Activated naive CD8-positive, alpha-beta T cell treated with anti-CD3 and anti-CD28 coated beads, Interleukin-2, amount 50 U/mL, for 24 hours (primary cell): ENCODE data around the gene EAF2.

ENCODE experiments used
- ATAC-seq: fragments of 150-1000 bp; cut with Tn5 transposase; one replicate; pipeline ENCODE4 v1.10.0; 2021
- DNase-seq: peaks from one replicate; pipeline ENCODE4 v3.0.0; 2021
- H3K27ac Mint-ChIP-seq: one replicate; pipeline ENCODE4 v1.8.0; 2021; ENCODE audit warnings: mild to moderate bottlenecking, mixed read lengths
- H3K27me3 Mint-ChIP-seq: one replicate; pipeline ENCODE4 v1.8.0; 2021; ENCODE audit warnings: mixed read lengths
- H3K36me3 Mint-ChIP-seq: one replicate; pipeline ENCODE4 v1.8.0; 2021; ENCODE audit warnings: low read depth, mixed read lengths
- H3K4me1 Mint-ChIP-seq: one replicate; pipeline ENCODE4 v1.8.0; 2021; ENCODE audit warnings: mixed read lengths
- H3K4me3 Mint-ChIP-seq: one replicate; pipeline ENCODE4 v1.8.0; 2021; ENCODE audit warnings: mild to moderate bottlenecking, moderate library complexity, mixed read lengths
- H3K9me3 Mint-ChIP-seq: one replicate; pipeline ENCODE4 v1.8.0; 2021; ENCODE audit warnings: mixed read lengths

EAF2 gene

GRCh38 chr3:121894301-121894990 lies 59.4 kb downstream of the EAF2 start, which contains the start of gene SLC15A2:
SLC15A2 (plus strand) TSS chr3:121894401; CDS start chr3:121894477, 76 bp downstream.
- no peaks in the 10 kb centered on the region for H3K27me3 Mint-ChIP-seq
- H3K4me3 Mint-ChIP-seq: no peak within 1 kb of the TSS
- no peak for DNase-seq
- H3K9me3 Mint-ChIP-seq: no peaks in the 10 kb centered on the region
- ATAC-seq: no peak
- H3K4me1 Mint-ChIP-seq: no peaks in the 10 kb centered on the region
- no peak within 1 kb of the TSS for H3K27ac Mint-ChIP-seq
- H3K36me3 Mint-ChIP-seq: no peaks in the 10 kb centered on the region

- no peak overlapping the region for H3K4me3 Mint-ChIP-seq
- no peaks in the 10 kb centered on the region for H3K9me3 Mint-ChIP-seq
Observed at GRCh38 chr3:121895121-121895520, 60.1 kb downstream of the EAF2 start.

GRCh38 chr3:121895736-121896135 lies 60.7 kb downstream of the EAF2 start:
- no peaks in the 10 kb centered on the region for H3K27me3 Mint-ChIP-seq
- H3K27ac Mint-ChIP-seq: no peak overlapping the region
- ATAC-seq (no peak), DNase-seq (no peak)
- H3K9me3 Mint-ChIP-seq: no peaks in the 10 kb centered on the region
- no peaks in the 10 kb centered on the region for H3K4me1 Mint-ChIP-seq
- H3K36me3 Mint-ChIP-seq: no peaks in the 10 kb centered on the region
- no peak overlapping the region for H3K4me3 Mint-ChIP-seq

More at GRCh38 chr3:121895121-121895520, 60.1 kb downstream of the EAF2 start:
- H3K27ac Mint-ChIP-seq: no peak overlapping the region
- DNase-seq (no peak), ATAC-seq (no peak)
- H3K4me1 Mint-ChIP-seq: no peaks in the 10 kb centered on the region
- H3K36me3 Mint-ChIP-seq: no peaks in the 10 kb centered on the region
- no peaks in the 10 kb centered on the region for H3K27me3 Mint-ChIP-seq

- Mint-ChIP-seq H3K4me3 (no peak overlapping the region), H3K27me3 (no peaks in the 10 kb centered on the region), H3K9me3 (no peaks in the 10 kb centered on the region), H3K36me3 (no peaks in the 10 kb centered on the region), H3K27ac (no peak overlapping the region), H3K4me1 (no peaks in the 10 kb centered on the region)
- ATAC-seq (no peak), DNase-seq (no peak)
Observed at GRCh38 chr3:121896823-121897222, 61.8 kb downstream of the EAF2 start.

GRCh38 chr3:121897296-121897695 lies 62.3 kb downstream of the EAF2 start:
- Mint-ChIP-seq H3K4me1 (no peaks in the 10 kb centered on the region), H3K4me3 (no peak overlapping the region), H3K36me3 (no peaks in the 10 kb centered on the region), H3K27ac (no peak overlapping the region), H3K27me3 (no peaks in the 10 kb centered on the region), H3K9me3 (no peaks in the 10 kb centered on the region)
- ATAC-seq (no peak), DNase-seq (no peak)

- no peaks in the 10 kb centered on the region for H3K27me3 Mint-ChIP-seq
- H3K27ac Mint-ChIP-seq: no peak overlapping the region
- no peaks in the 10 kb centered on the region for H3K9me3 Mint-ChIP-seq
- no peaks in the 10 kb centered on the region for H3K4me1 Mint-ChIP-seq
- no peak overlapping the region for H3K4me3 Mint-ChIP-seq
- DNase-seq (no peak), ATAC-seq (no peak)
- H3K36me3 Mint-ChIP-seq: peaks cover 23% of the 10 kb centered on the region
Observed at GRCh38 chr3:121913305-121913990, 78.4 kb downstream of the EAF2 start.

GRCh38 chr3:121914081-121914998 lies 79.3 kb downstream of the EAF2 start:
- no peak overlapping the region for H3K27ac Mint-ChIP-seq
- peaks cover 18% of the 10 kb centered on the region for H3K36me3 Mint-ChIP-seq
- ATAC-seq (no peak), DNase-seq (no peak)
- H3K9me3 Mint-ChIP-seq: no peaks in the 10 kb centered on the region
- no peaks in the 10 kb centered on the region for H3K4me1 Mint-ChIP-seq
- no peaks in the 10 kb centered on the region for H3K27me3 Mint-ChIP-seq
- no peak overlapping the region for H3K4me3 Mint-ChIP-seq

- Mint-ChIP-seq H3K36me3 (peaks cover 14% of the 10 kb centered on the region), H3K4me3 (no peak overlapping the region), H3K9me3 (no peaks in the 10 kb centered on the region), H3K4me1 (no peaks in the 10 kb centered on the region), H3K27me3 (no peaks in the 10 kb centered on the region), H3K27ac (no peak overlapping the region)
- DNase-seq (no peak), ATAC-seq (no peak)
Observed at GRCh38 chr3:121916189-121916588, 81.2 kb downstream of the EAF2 start.

- Mint-ChIP-seq H3K36me3 (peaks cover 12% of the 10 kb centered on the region), H3K4me3 (no peak overlapping the region), H3K27ac (no peak overlapping the region), H3K27me3 (no peaks in the 10 kb centered on the region), H3K9me3 (no peaks in the 10 kb centered on the region), H3K4me1 (no peaks in the 10 kb centered on the region)
- DNase-seq (no peak), ATAC-seq (no peak)
Observed at GRCh38 chr3:121918779-121919483, 83.9 kb downstream of the EAF2 start.

- Mint-ChIP-seq H3K9me3 (no peaks in the 10 kb centered on the region), H3K36me3 (peaks cover 20% of the 10 kb centered on the region)
Observed at GRCh38 chr3:121924734-121925133, 89.7 kb downstream of the EAF2 start.

GRCh38 chr3:121926380-121926779 lies 91.4 kb downstream of the EAF2 start:
- Mint-ChIP-seq H3K4me3 (no peak overlapping the region), H3K27ac (no peak overlapping the region), H3K9me3 (no peaks in the 10 kb centered on the region), H3K36me3 (peaks cover 20% of the 10 kb centered on the region), H3K4me1 (no peaks in the 10 kb centered on the region), H3K27me3 (no peaks in the 10 kb centered on the region)
- ATAC-seq (no peak), DNase-seq (no peak)

More at GRCh38 chr3:121924734-121925133, 89.7 kb downstream of the EAF2 start:
- ATAC-seq (no peak), DNase-seq (no peak)
- Mint-ChIP-seq H3K4me1 (no peaks in the 10 kb centered on the region), H3K4me3 (no peak overlapping the region), H3K27me3 (no peaks in the 10 kb centered on the region), H3K27ac (no peak overlapping the region)
